HG02759 (cell line): Measurements from ENCODE around the gene MED7.

Experiments
- ATAC-seq: cut with Tn5 transposase; IDR thresholded peaks from one replicate; pipeline ENCODE4 v1.9.1; 2021; ENCODE audit warnings: mild to moderate bottlenecking, moderate library complexity; ENCODE audit not compliant: unreplicated experiment

MED7 gene

DNA sequence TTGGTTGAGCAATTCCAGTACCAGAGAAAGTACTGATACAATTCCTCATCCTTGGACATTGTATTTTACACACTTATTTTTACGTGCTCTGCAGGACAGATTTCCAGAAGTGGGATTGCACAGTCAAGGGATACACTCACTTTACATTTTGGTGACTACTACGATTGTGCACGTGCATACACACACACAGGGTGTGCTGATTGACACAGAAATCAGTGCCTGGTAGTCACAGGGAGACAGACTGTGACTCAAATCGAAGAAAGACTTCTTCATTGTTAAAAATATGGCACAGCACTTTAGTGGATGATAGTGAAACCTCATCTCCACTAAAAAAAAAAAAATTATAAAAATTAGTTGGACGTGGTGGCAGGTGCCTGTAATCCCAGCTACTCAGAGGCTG lies 21.9 kb upstream of the MED7 start:
- ATAC-seq, result no peak

DNA sequence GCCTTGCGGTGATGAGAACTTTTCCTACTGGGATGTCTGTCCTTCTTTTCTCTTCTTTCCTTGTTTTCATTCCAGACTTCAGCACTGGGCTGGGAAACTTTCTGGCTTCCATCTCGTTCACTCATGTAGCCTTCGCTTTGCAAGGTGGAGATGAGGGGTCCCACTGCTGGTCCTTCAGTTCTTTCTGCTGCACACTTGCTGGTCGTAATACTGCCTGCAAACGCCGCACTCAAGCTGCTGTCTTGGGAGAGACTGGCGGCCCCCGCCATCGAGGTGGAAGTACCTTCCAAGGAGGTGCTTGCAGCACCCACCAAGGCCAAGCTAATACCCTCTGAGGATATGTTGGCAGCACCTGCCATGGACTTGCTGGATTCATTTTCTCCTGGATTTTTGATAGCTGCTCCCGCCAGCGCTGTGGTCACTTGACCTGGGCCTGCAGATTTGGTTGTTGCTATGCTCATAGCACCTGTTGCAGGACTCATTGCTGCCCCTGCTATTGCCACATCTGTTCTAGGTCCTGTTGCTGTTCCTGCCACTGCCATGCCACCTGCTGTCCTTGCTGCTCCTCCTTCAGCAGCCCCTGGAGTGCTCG lies 20.4 kb upstream of the MED7 start:
- no peak for ATAC-seq

GRCh38 chr5:157161996-157162395 lies 19.3 kb upstream of the MED7 start:
- ATAC-seq, result no peak

GRCh38 chr5:157160001-157160400 lies 17.3 kb upstream of the MED7 start:
- ATAC-seq, result no peak

DNA sequence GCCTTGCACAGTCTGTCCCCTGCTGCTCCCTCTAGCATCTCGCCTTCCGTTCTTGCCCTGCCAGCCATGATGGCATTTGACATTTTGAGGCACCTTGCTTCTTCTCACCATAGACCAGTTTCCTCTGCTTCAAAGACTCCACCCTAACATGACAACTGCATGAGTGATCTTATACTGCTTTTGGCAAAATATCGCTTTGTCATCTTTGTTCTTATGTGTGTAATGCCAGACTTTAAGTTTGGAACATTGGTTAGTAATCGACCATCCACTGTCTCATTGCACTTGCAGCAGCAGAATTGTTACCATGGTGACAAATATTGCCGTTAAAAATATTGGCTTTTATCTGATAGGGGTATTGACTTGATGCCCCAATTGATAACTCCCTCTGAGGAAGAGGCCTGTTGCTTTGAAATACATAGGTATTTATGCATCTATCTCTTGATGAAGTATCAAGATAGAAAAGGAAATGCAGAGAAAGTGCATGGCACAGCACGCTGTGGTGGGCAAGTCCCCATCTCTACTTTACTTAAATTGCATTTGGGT lies 16.6 kb upstream of the MED7 start:
- ATAC-seq, result no peak

DNA sequence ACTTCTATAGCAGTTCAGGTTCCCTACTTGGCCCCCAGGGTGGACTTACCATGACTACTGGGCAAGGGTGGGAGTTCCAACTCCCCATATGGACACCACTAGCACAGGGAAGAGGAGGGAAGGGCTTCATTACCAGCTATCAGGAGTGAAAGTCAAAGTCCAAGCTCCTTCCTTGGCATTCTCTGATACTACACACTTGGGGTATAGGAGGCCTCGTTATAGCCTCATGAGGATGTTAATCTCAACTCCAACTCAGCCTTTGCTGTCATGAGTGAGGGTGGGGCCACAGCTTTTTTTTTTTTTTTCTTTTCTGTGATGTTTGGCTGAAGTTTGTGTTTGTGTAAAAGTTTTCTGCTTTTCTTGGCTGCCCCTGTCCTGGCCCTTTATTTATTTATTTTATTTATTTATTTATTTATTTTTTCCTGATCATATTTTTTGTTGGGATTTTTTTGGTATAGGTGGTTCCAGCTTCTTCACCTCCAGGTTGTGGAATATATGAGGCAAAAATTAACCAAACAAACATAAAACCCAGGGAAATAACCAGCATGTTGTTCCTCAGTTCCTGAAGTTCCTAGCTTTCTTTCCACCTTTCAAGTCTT lies 14.7 kb upstream of the MED7 start:
- ATAC-seq, result no peak

DNA sequence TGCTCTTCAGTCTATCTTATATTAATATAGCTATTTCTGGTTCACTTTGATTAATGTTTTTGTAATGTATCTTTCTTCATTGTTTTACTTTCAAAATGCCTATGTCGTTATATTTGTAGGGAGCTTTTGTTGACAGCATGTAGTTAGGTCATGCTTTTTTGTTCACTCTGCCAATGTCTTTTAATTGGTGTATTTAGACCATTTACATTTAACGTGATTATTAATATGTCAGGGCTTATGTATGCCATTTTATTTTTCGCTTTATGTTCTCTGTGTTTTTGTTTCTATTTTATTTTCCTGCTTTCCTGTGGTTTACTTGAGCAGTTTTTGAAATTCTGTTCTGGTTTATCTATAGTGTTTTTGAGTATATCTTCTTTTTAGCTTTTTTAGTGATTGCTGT lies 12.6 kb upstream of the MED7 start:
- no peak for ATAC-seq

DNA sequence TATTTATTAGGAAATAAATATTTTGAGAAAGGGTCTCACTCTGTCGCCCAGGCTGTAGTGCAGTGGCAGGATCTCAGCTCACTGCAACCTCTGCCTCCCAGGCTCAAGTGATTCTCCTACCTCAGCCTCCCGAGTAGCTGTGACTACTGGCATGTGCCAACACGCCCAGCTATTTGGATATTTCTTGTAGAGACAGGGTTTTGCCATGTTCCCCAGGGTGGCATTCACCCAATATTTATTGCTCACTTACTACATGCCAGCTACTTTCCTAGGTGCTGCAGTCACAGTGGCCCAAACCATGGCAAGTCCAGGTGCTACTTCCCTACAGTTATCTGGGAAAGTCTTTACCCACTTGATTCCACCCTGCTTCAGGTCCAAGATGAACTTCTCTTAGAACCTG lies 8.3 kb upstream of the MED7 start:
- no peak for ATAC-seq

DNA sequence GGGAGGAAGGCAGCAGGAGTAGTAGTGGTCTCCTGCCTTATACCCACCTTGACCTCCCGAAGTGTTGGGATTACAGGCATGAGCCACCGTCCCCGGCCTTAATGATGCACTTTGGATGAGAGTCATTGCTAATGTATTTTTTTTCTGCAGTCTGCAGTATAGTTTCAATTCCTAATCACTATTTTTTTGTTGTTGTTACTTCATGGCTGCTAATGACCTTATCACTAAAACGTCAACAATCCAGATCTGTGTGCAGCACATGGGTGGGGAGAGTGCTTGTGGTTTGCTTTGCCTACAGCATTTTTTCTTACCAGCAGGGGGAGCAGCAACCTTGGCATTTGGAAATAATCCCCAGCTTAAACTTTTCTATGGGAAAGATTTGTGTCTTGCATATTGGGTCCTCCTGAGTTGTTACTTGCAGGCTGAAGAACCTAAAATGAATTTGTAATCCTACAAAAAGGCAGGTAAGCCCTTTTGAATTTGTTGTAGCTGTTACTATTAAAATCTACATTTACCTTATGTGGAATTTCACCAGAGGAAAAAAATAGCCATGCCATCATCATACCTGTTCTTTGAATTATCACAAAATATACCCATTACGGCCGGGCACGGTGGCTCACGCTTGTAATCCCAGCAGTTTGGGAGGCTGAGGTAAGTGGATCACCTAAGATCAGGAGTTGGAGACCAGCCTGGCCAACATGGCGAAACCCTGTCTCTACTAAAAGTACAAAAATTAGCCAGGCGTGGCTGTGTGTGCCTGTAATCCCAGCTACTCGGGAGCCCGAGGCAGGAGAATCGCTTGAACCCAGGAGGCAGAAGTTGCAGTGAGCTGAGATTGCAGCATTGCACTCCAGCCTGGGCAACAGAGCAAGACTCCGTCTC lies 6.3 kb upstream of the MED7 start:
- peak; percentile 77 for ATAC-seq

DNA sequence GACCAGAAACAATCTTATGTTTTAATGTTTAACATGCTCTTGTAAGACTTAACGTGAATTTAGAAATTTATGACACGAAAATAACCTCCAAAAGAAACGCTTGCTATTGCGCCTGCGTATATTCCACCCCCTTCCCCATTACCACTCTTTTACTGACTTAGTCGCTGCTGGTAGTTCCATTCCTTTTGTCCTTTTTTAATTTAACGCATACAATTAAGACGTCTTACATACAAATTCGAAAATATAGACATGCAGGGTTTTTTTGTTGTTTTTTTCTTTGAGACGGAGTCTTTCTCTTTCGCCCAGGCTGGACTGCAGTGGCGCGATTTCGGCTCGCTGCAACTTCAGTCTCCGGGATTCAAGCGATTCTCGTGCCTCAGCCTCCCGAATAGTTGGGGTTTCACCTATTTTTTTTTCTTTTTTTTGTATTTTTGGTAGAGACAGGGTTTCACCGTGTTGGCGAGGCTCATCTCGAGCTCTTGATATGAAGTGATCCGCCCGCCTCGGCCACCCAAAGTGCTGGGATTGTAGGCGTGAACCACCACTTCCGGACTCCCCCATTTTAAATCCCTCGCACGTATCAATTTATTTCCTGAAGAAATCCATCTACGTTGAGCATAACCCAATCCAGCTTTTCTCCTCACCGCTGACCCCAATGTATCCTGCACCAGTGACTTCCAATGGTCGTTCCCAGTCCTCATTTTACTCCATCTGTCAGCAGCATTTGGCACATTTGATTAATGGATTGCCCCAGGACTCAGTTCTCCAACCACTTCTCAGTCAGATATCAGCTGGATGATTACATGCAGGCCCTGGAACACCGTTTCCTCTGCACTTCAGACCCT lies 684 bp upstream of the MED7 start:
- ATAC-seq, result peak; percentile 45

DNA sequence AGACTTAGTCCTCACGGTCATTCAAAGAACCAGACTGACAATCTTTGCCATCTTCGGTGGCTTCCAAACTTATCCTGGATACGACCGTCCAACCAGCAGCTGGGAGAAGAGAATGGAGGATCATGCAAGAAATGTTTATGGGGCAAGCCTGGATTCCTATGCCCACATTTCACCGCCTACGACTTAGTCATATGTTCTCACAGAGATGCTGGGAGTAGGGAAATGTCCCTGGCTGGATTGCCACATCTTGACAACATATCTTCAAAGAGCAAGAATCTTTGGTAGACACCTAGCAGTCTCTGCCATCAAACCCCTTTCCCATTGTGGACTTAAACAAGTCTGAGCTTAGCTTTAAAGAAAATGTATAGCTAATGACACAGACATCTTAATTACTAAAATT lies 5.0 kb downstream of the MED7 start:
- no peak for ATAC-seq

GRCh38 chr5:157132281-157132612 lies 10.4 kb downstream of the MED7 start:
- ATAC-seq, result no peak

DNA sequence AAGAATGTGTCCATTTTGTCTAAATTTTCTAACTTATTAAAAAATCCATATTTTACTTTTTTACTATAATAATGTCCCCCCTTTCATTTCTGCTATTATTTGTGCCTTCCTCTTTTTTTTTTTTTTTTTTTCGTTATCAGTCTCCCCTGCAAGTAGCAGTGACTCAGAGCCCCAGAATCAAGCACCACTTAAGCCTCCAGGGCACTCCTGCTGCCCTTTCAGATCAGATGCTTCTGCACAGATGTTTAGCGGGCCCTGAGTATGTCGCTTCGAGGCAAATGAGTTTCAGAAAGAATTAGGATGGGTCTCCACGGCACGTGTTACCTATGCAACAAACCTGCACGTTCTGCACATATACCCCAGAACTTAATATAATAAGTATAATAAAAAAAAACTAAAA lies 11.7 kb downstream of the MED7 start:
- no peak for ATAC-seq

DNA sequence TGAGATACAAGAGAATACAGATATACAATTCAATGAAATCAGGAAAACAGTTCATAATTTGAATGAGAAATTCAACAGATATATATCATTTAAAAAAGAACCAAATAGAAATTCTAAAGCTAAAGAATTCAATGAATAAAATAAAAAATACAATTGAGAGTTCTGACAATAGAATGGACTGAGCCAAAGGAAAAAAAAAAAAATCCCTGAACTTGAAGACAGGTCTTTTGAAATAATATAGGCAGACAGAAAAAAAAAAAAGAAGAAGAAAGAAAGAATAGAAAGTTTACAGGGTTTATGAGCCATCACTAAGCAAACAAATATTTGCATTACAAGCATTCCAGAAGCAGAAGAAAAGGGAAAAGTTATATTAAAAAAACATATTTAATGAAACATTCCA lies 21.0 kb downstream of the MED7 start:
- ATAC-seq, result no peak

- ATAC-seq, result no peak
Observed at GRCh38 chr5:157120102-157120501, 22.6 kb downstream of the MED7 start.

DNA sequence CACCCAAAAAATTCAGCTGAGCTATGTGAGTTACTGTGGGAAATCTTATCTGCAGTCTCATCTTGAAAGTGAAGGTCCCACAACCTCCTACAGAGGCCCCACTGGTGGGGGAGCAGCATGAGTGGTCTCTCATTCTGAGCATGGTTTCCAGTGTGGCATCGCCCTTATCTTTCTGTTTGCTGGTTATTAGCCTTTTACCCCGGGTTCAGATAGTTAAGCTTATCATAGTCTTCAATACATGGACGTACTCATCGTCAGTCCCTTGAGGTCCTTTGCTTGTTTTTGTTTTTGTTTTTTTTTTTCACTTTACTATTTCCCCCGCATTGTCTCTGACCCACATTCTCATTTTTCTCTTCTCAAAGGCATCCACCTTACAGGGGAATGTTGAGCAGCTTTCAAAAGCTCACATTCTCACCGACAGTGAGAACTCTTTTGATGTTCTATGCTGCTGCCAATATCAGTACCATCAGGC lies 26.1 kb downstream of the MED7 start:
- ATAC-seq, result no peak

- no peak for ATAC-seq
Observed at GRCh38 chr5:157115502-157115901, 27.2 kb downstream of the MED7 start.

DNA sequence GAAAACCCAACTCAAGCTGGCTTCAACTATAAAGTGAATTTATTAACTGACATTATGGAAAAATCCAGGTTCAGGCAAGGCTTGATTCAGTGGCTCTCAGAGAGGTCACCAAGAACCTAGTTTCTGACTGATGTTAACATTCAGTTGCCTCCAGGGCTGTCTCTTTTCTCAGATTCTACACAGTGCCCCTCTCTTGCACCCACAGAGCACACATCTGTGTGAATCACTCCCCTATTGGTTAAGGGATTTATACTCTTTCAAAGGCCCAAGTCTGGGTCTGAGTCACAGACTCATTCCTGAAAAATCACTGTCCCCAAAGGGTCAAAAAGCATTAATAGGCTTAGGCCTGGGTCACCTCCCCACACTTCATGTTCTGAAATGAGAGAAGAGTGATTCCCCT lies 27.7 kb downstream of the MED7 start:
- ATAC-seq, result no peak

DNA sequence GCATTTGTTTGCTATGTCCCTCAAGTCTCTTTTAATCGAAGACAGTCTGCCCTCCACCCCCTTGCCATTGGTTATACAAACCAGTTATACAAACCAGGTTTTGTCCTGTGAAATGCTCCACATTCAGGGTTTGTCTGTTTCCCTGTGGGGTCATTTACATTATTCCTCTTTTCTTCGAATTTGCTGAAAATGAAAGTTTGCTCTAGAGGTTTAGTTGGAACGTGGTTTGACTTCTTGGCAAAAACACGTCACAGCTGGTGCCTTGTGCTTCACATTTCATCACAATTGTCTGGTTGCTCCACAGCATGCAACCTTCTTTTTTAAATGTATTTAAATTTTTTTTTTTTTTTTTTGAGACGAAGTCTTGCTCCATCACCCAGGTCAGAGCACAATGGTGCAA lies 29.7 kb downstream of the MED7 start:
- no peak for ATAC-seq

- peak; percentile 73 for ATAC-seq
Observed at GRCh38 chr5:157109744-157110143, 32.9 kb downstream of the MED7 start.

DNA sequence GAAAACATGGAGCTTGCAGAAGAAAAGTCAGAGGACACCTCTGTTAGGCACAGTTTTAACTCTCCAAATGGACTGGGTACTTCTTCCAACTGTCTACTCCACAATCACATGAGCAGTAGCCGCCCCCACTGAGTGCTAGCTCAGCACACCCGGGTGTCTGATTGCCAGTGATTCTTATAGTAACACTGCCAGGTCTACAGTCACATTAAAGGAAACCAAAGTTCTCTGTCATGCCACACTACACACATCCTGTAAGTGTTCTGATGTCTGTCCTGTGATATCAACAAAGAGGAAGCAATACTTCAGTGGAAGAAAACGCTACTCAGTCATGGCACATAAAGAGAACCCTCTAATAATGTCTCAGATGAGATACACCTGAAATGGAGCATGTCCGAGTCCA lies 33.7 kb downstream of the MED7 start, which contains the start of gene HAVCR2:
Gene HAVCR2 (minus strand): TSS at position 69 of the 400 bp plus-strand sequence. CDS start 61 bp downstream, at position 8.
- peak; percentile 77 for ATAC-seq
